GM23338 (cell line): Measurements from ENCODE around the gene PNPLA1. TPM values are rescaled to one million over a fixed set of nuclear protein-coding genes. Genes with fewer than 3 reads are reported as not detected.

Experiments used
- ATAC-seq: fragments of 200-7000 bp; cut with Tn5 transposase; 3 replicates; pipeline ENCODE4 v1.9.1; 2020
- DNase-seq: peaks from one replicate; pipeline ENCODE4 v3.0.0-alpha.2; 2015; ENCODE audit warnings: low spot score
- H2AFZ ChIP-seq: fragments of 200-600 bp; sonication (generic); 2 replicates; pipeline ENCODE4 v1.8.0; 2016; ENCODE audit warnings: antibody characterized with exemption, mild to moderate bottlenecking, moderate library complexity
- H3F3A ChIP-seq: fragments of 200-600 bp; sonication (generic); replicated peaks from 2 replicates; pipeline ENCODE4 v1.8.0; 2017; ENCODE audit warnings: antibody characterized with exemption, mixed run types, low read depth
- H3K27ac ChIP-seq: fragments of 200-600 bp; sonication (generic); 2 replicates; pipeline ENCODE4 v1.6.1; 2016; ENCODE audit warnings: low read depth
- H3K27me3 ChIP-seq: fragments of 200-600 bp; sonication (generic); 2 replicates; pipeline ENCODE4 v1.8.0; 2016; ENCODE audit warnings: mild to moderate bottlenecking, mixed run types, moderate library complexity; ENCODE audit not compliant: insufficient read depth
- H3K36me3 ChIP-seq: fragments of 200-600 bp; sonication (generic); 2 replicates; pipeline ENCODE4 v1.8.0; 2016; ENCODE audit warnings: mild to moderate bottlenecking; ENCODE audit not compliant: insufficient read depth
- H3K4me1 ChIP-seq: fragments of 200-600 bp; sonication (generic); 2 replicates; pipeline ENCODE4 v1.8.0; 2016; ENCODE audit warnings: mild to moderate bottlenecking, moderate library complexity; ENCODE audit not compliant: insufficient read depth
- H3K4me2 ChIP-seq: fragments of 200-600 bp; sonication (generic); 2 replicates; pipeline ENCODE4 v1.7.1; 2017; ENCODE audit warnings: mixed run types
- H3K4me3 ChIP-seq: fragments of 200-600 bp; sonication (generic); 2 replicates; pipeline ENCODE4 v1.6.1; 2016; ENCODE audit warnings: mixed run types
- H3K79me2 ChIP-seq: fragments of 200-600 bp; sonication (generic); replicated peaks from 2 replicates; pipeline ENCODE4 v1.8.0; 2017; ENCODE audit warnings: mild to moderate bottlenecking; ENCODE audit not compliant: insufficient read depth
- H3K9me2 ChIP-seq: fragments of 200-600 bp; sonication (generic); 2 replicates; pipeline ENCODE4 v1.8.0; 2017; ENCODE audit not compliant: insufficient read depth
- H4K20me1 ChIP-seq: fragments of 200-600 bp; sonication (generic); replicated peaks from 2 replicates; pipeline ENCODE4 v1.8.0; 2017; ENCODE audit warnings: mild to moderate bottlenecking; ENCODE audit not compliant: insufficient read depth
- H3K27ac Mint-ChIP-seq: 2 replicates; pipeline ENCODE4 v1.8.0; 2020; ENCODE audit warnings: inconsistent platforms, mild to moderate bottlenecking, moderate library complexity, mixed read lengths
- H3K27me3 Mint-ChIP-seq: 3 replicates; pipeline ENCODE4 v1.8.0; 2022; ENCODE audit warnings: low read depth, mild to moderate bottlenecking, moderate library complexity, mixed read lengths, inconsistent platforms; ENCODE audit not compliant: insufficient read depth, poor library complexity
- H3K36me3 Mint-ChIP-seq: 3 replicates; pipeline ENCODE4 v1.8.0; 2021; ENCODE audit warnings: low read depth, mild to moderate bottlenecking, inconsistent platforms, moderate library complexity, mixed read lengths
- H3K4me1 Mint-ChIP-seq: 3 replicates; pipeline ENCODE4 v1.8.0; 2020; ENCODE audit warnings: mild to moderate bottlenecking, inconsistent platforms, mixed read lengths
- H3K4me3 Mint-ChIP-seq: 3 replicates; pipeline ENCODE4 v1.8.0; 2021; ENCODE audit warnings: moderate library complexity, mild to moderate bottlenecking, inconsistent platforms, mixed read lengths
- H3K9me3 Mint-ChIP-seq: 3 replicates; pipeline ENCODE4 v1.8.0; 2020; ENCODE audit warnings: moderate library complexity, mild to moderate bottlenecking, inconsistent platforms, mixed read lengths
- CTCF ChIP-seq, 2 experiments: fragments of 200-600 bp in 1 of 2; sonication (generic) in 1 of 2; conservative IDR thresholded peaks; 2 replicates each; pipeline versions ENCODE4 v1.5.1 to v1.6.1; 2016 to 2017; ENCODE audit warnings: antibody characterized with exemption in 2 of 2, low read depth in 2 of 2, mild to moderate bottlenecking in 2 of 2, moderate library complexity in 1 of 2
- ETS1 ChIP-seq: IDR thresholded peaks from 2 replicates; pipeline ENCODE4 v1.6.1; 2016; ENCODE audit warnings: antibody characterized with exemption
- EZH2 ChIP-seq: fragments of 200-600 bp; sonication (generic); IDR thresholded peaks from one replicate; pipeline ENCODE4 v1.8.0; 2017; ENCODE audit warnings: antibody characterized with exemption, mild to moderate bottlenecking, low read depth; ENCODE audit not compliant: unreplicated experiment
- EZH2phosphoT487 ChIP-seq: fragments of 200-600 bp; sonication (generic); IDR thresholded peaks from one replicate; pipeline ENCODE4 v1.8.1; 2018; ENCODE audit warnings: antibody characterized with exemption; ENCODE audit not compliant: unreplicated experiment
- JUNB ChIP-seq: IDR thresholded peaks from one replicate; pipeline ENCODE4 v1.6.1; 2016; ENCODE audit warnings: antibody characterized with exemption; ENCODE audit not compliant: unreplicated experiment
- NANOG ChIP-seq: IDR thresholded peaks from 2 replicates; pipeline ENCODE4 v1.6.1; 2016; ENCODE audit warnings: antibody characterized with exemption, borderline replicate concordance
- POLR2AphosphoS5 ChIP-seq: IDR thresholded peaks from 2 replicates; pipeline ENCODE4 v1.6.1; 2016; ENCODE audit warnings: antibody characterized with exemption, low read depth
- STAT1 ChIP-seq: IDR thresholded peaks from one replicate; pipeline ENCODE4 v1.6.1; 2016; ENCODE audit warnings: antibody characterized with exemption; ENCODE audit not compliant: unreplicated experiment
- ZNF114 ChIP-seq: fragments of 250-450 bp; sonication (Bioruptor Pico); IDR thresholded peaks from 2 replicates; pipeline ENCODE4 v1.5.0; 2020; ENCODE audit warnings: mild to moderate bottlenecking, moderate library complexity
- ZNF462 ChIP-seq: fragments of 250-450 bp; sonication (Bioruptor Pico); IDR thresholded peaks from 2 replicates; pipeline ENCODE4 v1.5.0; 2020; ENCODE audit warnings: mild to moderate bottlenecking, moderate library complexity
- polyA plus RNA-seq: library from polyadenylated mRNA; unstranded; fragments of >200 nt; fragmentation: Nextera tagmentation; extraction: Ambion mirVana; gene quantifications from 2 replicates; pipeline ENCODE4 v1.2.1, GENCODE V29; 2016
- total RNA-seq: library from RNA; depleted of rRNA; stranded (reverse); fragments of >200 nt; shearing (Covaris generic); gene quantifications from 2 replicates; pipeline ENCODE4 v1.2.3, GENCODE V29; 2014

PNPLA1 gene
- total and polyA plus RNA-seq, 2 experiments from 2014 or later: not detected

GRCh38 chr6:36265744-36266143 is 4.1 kb upstream of the PNPLA1 start:
- H3K36me3 Mint-ChIP-seq: no peaks in the 10 kb centered on the region
- H3F3A ChIP-seq: no peaks in the 10 kb centered on the region

More at GRCh38 chr6:36265744-36266143, 4.1 kb upstream of the PNPLA1 start:
- Histone ChIP-seq H3K79me2 (no peaks in the 10 kb centered on the region), H3K9me2 (no peaks in the 10 kb centered on the region), H3K36me3 (no peaks in the 10 kb centered on the region), H3K27me3 (no peaks in the 10 kb centered on the region), H2AFZ (no peak overlapping the region), H3K4me2 (no peak overlapping the region), H4K20me1 (no peaks in the 10 kb centered on the region), H3K4me1 (no peaks in the 10 kb centered on the region), H3K27ac (no peak overlapping the region), H3K4me3 (no peak overlapping the region)
- H3K9me3 Mint-ChIP-seq: no peaks in the 10 kb centered on the region; the same call in 1 of the 3 replicates
- H3K4me3 Mint-ChIP-seq: no peak overlapping the region
- H3K27me3 Mint-ChIP-seq: peaks cover 13% of the 10 kb centered on the region
- no peak overlapping the region for H3K27ac Mint-ChIP-seq
- TF ChIP-seq EZH2phosphoT487 (no peak), JUNB (no peak), ZNF462 (no peak), POLR2AphosphoS5 (no peak), ETS1 (no peak), STAT1 (no peak), CTCF (conservative IDR thresholded peaks at IDR 0.05; ENCODE audit: low read depth in 2 of 2) (no peak), NANOG (no peak), EZH2 (no peak), ZNF114 (CRISPR knock-in tag) (no peak)
- peaks cover 4% of the 10 kb centered on the region; the same call in 2 of the 3 replicates for H3K4me1 Mint-ChIP-seq
- DNase-seq: no peak
- ATAC-seq: no peak
